WTC11 (cell line): ENCODE measurements around the gene MIPEP. TPM values are rescaled to one million over a fixed set of nuclear protein-coding genes. Genes with fewer than 3 reads are reported as not detected.

Source experiments
- ATAC-seq: fragments of 200-7000 bp; cut with Tn5 transposase; 2 replicates; pipeline ENCODE4 v1.10.0; 2021; ENCODE audit warnings: mild to moderate bottlenecking, moderate library complexity
- CTCF ChIA-PET: fragments of 300-600 bp; sonication (Branson Sonifier 250); formaldehyde crosslinking; loops from one replicate; lab custom pipeline; 2021; ENCODE audit warnings: antibody characterized with exemption; lab: Charles Lee
- POLR2A ChIA-PET: fragments of 350-600 bp; sonication (Branson Sonifier 250); formaldehyde crosslinking; loops from one replicate; lab custom pipeline; 2021; ENCODE audit warnings: antibody characterized with exemption; lab: Charles Lee
- DNase-seq: peaks from one replicate; pipeline ENCODE4 v3.0.0; 2021; ENCODE audit warnings: low spot score
- H3K27ac Mint-ChIP-seq: 2 replicates; pipeline ENCODE4 v1.8.0; 2021; ENCODE audit warnings: mixed read lengths
- H3K27me3 Mint-ChIP-seq: 2 replicates; pipeline ENCODE4 v1.8.0; 2021; ENCODE audit warnings: low read depth, mild to moderate bottlenecking, moderate library complexity, mixed read lengths
- H3K36me3 Mint-ChIP-seq: 2 replicates; pipeline ENCODE4 v1.8.0; 2021; ENCODE audit warnings: mixed read lengths
- H3K4me1 Mint-ChIP-seq: 2 replicates; pipeline ENCODE4 v1.8.0; 2022; ENCODE audit warnings: mixed read lengths
- H3K4me3 Mint-ChIP-seq: 2 replicates; pipeline ENCODE4 v1.8.0; 2021; ENCODE audit warnings: mild to moderate bottlenecking, moderate library complexity, mixed read lengths
- H3K9me3 Mint-ChIP-seq: 2 replicates; pipeline ENCODE4 v1.8.0; 2021; ENCODE audit warnings: mixed read lengths
- ATF1 ChIP-seq: sonication (generic); formaldehyde crosslinking; IDR thresholded peaks from 2 replicates; pipeline ENCODE4 v1.8.1; 2023; ENCODE audit warnings: mild to moderate bottlenecking, moderate library complexity, missing genetic modification reagents
- ATF6 ChIP-seq: sonication (generic); formaldehyde crosslinking; IDR thresholded peaks from 2 replicates; pipeline ENCODE4 v1.8.1; 2023; ENCODE audit warnings: mild to moderate bottlenecking, missing genetic modification reagents
- ETV6 ChIP-seq: sonication (generic); formaldehyde crosslinking; IDR thresholded peaks from 2 replicates; pipeline ENCODE4 v1.8.1; 2022; ENCODE audit warnings: mild to moderate bottlenecking, missing genetic modification reagents
- FOXK1 ChIP-seq: sonication (generic); formaldehyde crosslinking; IDR thresholded peaks from 2 replicates; pipeline ENCODE4 v1.8.0; 2022; ENCODE audit warnings: mild to moderate bottlenecking, moderate library complexity, missing genetic modification reagents
- HMGXB4 ChIP-seq: sonication (generic); formaldehyde crosslinking; IDR thresholded peaks from 2 replicates; pipeline ENCODE4 v1.8.1; 2023; ENCODE audit warnings: mild to moderate bottlenecking, moderate library complexity, missing genetic modification reagents
- MLX ChIP-seq: sonication (generic); formaldehyde crosslinking; IDR thresholded peaks from 2 replicates; pipeline ENCODE4 v1.8.1; 2023; ENCODE audit warnings: mild to moderate bottlenecking, missing genetic modification reagents, moderate library complexity
- NFATC4 ChIP-seq: fragments of 250-450 bp; sonication (Bioruptor Pico); IDR thresholded peaks from 2 replicates; pipeline ENCODE4 v1.9.0; 2021; ENCODE audit warnings: mild to moderate bottlenecking
- OVOL2 ChIP-seq: fragments of 250-450 bp; sonication (Bioruptor Pico); IDR thresholded peaks from 2 replicates; pipeline ENCODE4 v1.9.0; 2021; ENCODE audit warnings: mild to moderate bottlenecking, borderline replicate concordance
- TEAD1 ChIP-seq: sonication (generic); formaldehyde crosslinking; IDR thresholded peaks from 2 replicates; pipeline ENCODE4 v1.8.0; 2022; ENCODE audit warnings: mild to moderate bottlenecking, missing genetic modification reagents
- ZBTB21 ChIP-seq: sonication (generic); formaldehyde crosslinking; IDR thresholded peaks from 2 replicates; pipeline ENCODE4 v1.8.1; 2023; ENCODE audit warnings: mild to moderate bottlenecking, missing genetic modification reagents, borderline replicate concordance
- ZNF317 ChIP-seq: sonication (generic); formaldehyde crosslinking; IDR thresholded peaks from 2 replicates; pipeline ENCODE4 v1.8.1; 2023; ENCODE audit warnings: low read depth, mild to moderate bottlenecking, moderate library complexity, missing genetic modification reagents, borderline replicate concordance
- ZSCAN18 ChIP-seq: fragments of 250-450 bp; sonication (Bioruptor Pico); IDR thresholded peaks from 2 replicates; pipeline ENCODE4 v2.1.2; 2022; ENCODE audit warnings: mild to moderate bottlenecking, moderate library complexity
- total RNA-seq: library from RNA; stranded (reverse); gene quantifications from 3 replicates; pipeline ENCODE4 v1.2.3, GENCODE V29; 2021
- TF ChIP-seq, protein P1 (sequence below): sonication (generic); formaldehyde crosslinking; IDR thresholded peaks from 2 replicates; pipeline ENCODE4 v1.8.0; 2023; ENCODE audit warnings: missing genetic modification reagents, mild to moderate bottlenecking, borderline replicate concordance
- TF ChIP-seq, protein P2 (sequence below): fragments of 250-450 bp; sonication (Bioruptor Pico); IDR thresholded peaks from 2 replicates; pipeline ENCODE4 v1.8.0; 2021; ENCODE audit warnings: mild to moderate bottlenecking
- TF ChIP-seq, protein P3 (sequence below): sonication (generic); formaldehyde crosslinking; IDR thresholded peaks from 2 replicates; pipeline ENCODE4 v1.8.0; 2022; ENCODE audit warnings: mild to moderate bottlenecking, missing genetic modification reagents

MIPEP gene
- total RNA-seq, 1 experiment from 2014 or later: 30.5 TPM

GRCh38 chr13:23701636-23702035 lies 187.6 kb downstream of the MIPEP start (continued):
- TF ChIP-seq, protein P1, sequence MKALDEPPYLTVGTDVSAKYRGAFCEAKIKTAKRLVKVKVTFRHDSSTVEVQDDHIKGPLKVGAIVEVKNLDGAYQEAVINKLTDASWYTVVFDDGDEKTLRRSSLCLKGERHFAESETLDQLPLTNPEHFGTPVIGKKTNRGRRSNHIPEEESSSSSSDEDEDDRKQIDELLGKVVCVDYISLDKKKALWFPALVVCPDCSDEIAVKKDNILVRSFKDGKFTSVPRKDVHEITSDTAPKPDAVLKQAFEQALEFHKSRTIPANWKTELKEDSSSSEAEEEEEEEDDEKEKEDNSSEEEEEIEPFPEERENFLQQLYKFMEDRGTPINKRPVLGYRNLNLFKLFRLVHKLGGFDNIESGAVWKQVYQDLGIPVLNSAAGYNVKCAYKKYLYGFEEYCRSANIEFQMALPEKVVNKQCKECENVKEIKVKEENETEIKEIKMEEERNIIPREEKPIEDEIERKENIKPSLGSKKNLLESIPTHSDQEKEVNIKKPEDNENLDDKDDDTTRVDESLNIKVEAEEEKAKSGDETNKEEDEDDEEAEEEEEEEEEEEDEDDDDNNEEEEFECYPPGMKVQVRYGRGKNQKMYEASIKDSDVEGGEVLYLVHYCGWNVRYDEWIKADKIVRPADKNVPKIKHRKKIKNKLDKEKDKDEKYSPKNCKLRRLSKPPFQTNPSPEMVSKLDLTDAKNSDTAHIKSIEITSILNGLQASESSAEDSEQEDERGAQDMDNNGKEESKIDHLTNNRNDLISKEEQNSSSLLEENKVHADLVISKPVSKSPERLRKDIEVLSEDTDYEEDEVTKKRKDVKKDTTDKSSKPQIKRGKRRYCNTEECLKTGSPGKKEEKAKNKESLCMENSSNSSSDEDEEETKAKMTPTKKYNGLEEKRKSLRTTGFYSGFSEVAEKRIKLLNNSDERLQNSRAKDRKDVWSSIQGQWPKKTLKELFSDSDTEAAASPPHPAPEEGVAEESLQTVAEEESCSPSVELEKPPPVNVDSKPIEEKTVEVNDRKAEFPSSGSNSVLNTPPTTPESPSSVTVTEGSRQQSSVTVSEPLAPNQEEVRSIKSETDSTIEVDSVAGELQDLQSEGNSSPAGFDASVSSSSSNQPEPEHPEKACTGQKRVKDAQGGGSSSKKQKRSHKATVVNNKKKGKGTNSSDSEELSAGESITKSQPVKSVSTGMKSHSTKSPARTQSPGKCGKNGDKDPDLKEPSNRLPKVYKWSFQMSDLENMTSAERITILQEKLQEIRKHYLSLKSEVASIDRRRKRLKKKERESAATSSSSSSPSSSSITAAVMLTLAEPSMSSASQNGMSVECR (CRISPR knock-in tag): no peak
- TF ChIP-seq, protein P2, sequence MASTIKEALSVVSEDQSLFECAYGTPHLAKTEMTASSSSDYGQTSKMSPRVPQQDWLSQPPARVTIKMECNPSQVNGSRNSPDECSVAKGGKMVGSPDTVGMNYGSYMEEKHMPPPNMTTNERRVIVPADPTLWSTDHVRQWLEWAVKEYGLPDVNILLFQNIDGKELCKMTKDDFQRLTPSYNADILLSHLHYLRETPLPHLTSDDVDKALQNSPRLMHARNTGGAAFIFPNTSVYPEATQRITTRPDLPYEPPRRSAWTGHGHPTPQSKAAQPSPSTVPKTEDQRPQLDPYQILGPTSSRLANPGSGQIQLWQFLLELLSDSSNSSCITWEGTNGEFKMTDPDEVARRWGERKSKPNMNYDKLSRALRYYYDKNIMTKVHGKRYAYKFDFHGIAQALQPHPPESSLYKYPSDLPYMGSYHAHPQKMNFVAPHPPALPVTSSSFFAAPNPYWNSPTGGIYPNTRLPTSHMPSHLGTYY: no peak
- TF ChIP-seq MLX (no peak), ZBTB21 (CRISPR knock-in tag) (no peak), ZSCAN18 (no peak), OVOL2 (CRISPR knock-in tag) (no peak)

DNA sequence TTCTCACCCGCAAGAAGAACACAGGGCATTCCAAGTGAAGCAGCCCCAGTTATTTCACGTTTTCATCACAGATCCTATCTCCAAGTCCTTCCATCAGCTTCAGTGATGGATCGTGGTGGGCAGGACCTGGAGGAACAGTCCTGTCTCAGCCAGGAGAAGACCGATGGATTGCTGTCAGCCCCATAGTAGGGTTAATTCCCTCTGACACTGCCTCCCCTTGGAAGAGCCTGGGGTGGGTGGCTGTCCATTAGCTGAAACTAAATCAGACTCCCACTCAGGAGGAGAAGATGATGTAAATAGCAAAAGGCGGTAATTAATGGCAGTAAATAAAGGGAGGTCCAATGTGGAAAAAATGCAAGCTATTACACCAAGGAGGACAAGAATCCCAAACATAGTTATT lies 188.0 kb downstream of the MIPEP start:
- no peaks in the 10 kb centered on the region; the same call in 1 of the 2 replicates for H3K27me3 Mint-ChIP-seq
- no peaks in the 10 kb centered on the region for H3K9me3 Mint-ChIP-seq
- no peak for DNase-seq
- H3K4me1 Mint-ChIP-seq: peaks cover 24% of the 10 kb centered on the region
- H3K27ac Mint-ChIP-seq: no peak overlapping the region
- no peak overlapping the region for H3K4me3 Mint-ChIP-seq
- H3K36me3 Mint-ChIP-seq: no peaks in the 10 kb centered on the region
- ChIA-PET POLR2A (no interaction called here), CTCF (no interaction called here)
- no peak for ATAC-seq
- no peak for TF ChIP-seq ATF6
- no peak for TF ChIP-seq NFATC4 (CRISPR knock-in tag)
- no peak for TF ChIP-seq HMGXB4 (CRISPR knock-in tag)
- TF ChIP-seq, protein P1 (CRISPR knock-in tag): no peak
- TF ChIP-seq FOXK1 (CRISPR knock-in tag): no peak
- no peak for TF ChIP-seq ATF1 (CRISPR knock-in tag)
- no peak for TF ChIP-seq ETV6 (CRISPR knock-in tag)
- TF ChIP-seq, protein P2: no peak
- TF ChIP-seq, protein P3, sequence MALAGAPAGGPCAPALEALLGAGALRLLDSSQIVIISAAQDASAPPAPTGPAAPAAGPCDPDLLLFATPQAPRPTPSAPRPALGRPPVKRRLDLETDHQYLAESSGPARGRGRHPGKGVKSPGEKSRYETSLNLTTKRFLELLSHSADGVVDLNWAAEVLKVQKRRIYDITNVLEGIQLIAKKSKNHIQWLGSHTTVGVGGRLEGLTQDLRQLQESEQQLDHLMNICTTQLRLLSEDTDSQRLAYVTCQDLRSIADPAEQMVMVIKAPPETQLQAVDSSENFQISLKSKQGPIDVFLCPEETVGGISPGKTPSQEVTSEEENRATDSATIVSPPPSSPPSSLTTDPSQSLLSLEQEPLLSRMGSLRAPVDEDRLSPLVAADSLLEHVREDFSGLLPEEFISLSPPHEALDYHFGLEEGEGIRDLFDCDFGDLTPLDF (CRISPR knock-in tag): no peak
- no peak for TF ChIP-seq ZNF317
- TF ChIP-seq TEAD1: no peak
